ENCODE measurements around the gene SPA17. TPM values are rescaled to one million over a fixed set of nuclear protein-coding genes. Genes with fewer than 3 reads are reported as not detected.
A peak's percentile ranks its signal among the peaks of the same experiment; 100 is the strongest.

Gene SPA17
- total RNA-seq, 1 experiment from 2014 or later: 37.5 TPM

GRCh38 chr11:124662106-124662505 lies 11.6 kb upstream of the SPA17 start:
- DNase-seq (ENCODE audit: low spot score): no peak

- no peak for DNase-seq (ENCODE audit: low spot score)
Observed at GRCh38 chr11:124663861-124664260, 9.8 kb upstream of the SPA17 start.

GRCh38 chr11:124667601-124668000 lies 6.1 kb upstream of the SPA17 start:
- DNase-seq (ENCODE audit: low spot score): no peak

- peak; percentile 23 for DNase-seq (ENCODE audit: low spot score)
Observed at GRCh38 chr11:124669193-124669592, 4.5 kb upstream of the SPA17 start.

- DNase-seq (ENCODE audit: low spot score): no peak
Observed at GRCh38 chr11:124670732-124671131, 3.0 kb upstream of the SPA17 start.

- no peak for DNase-seq (ENCODE audit: low spot score)
Observed at GRCh38 chr11:124672536-124673215, 1.0 kb upstream of the SPA17 start.

- DNase-seq (ENCODE audit: low spot score): no peak
Observed at GRCh38 chr11:124674168-124674517, 439 bp downstream of the SPA17 start.

GRCh38 chr11:124674571-124674970 lies 867 bp downstream of the SPA17 start:
- no peak for DNase-seq (ENCODE audit: low spot score)

- no peak for DNase-seq (ENCODE audit: low spot score)
Observed at GRCh38 chr11:124676386-124676785, 2.7 kb downstream of the SPA17 start.

GRCh38 chr11:124678416-124678815 lies 4.7 kb downstream of the SPA17 start:
- no peak for DNase-seq (ENCODE audit: low spot score)

- DNase-seq (ENCODE audit: low spot score): no peak
Observed at GRCh38 chr11:124681421-124681820, 7.7 kb downstream of the SPA17 start.

GRCh38 chr11:124682443-124682842 lies 8.7 kb downstream of the SPA17 start:
- no peak for DNase-seq (ENCODE audit: low spot score)

GRCh38 chr11:124693142-124693541 lies 19.4 kb downstream of the SPA17 start:
- DNase-seq (ENCODE audit: low spot score): no peak

GRCh38 chr11:124699547-124699946 lies 25.8 kb downstream of the SPA17 start:
- DNase-seq (ENCODE audit: low spot score): no peak

GRCh38 chr11:124700028-124700427 lies 26.3 kb downstream of the SPA17 start:
- no peak for DNase-seq (ENCODE audit: low spot score)

- DNase-seq (ENCODE audit: low spot score): no peak
Observed at GRCh38 chr11:124707829-124708228, 34.1 kb downstream of the SPA17 start.

GRCh38 chr11:124712392-124712791 lies 38.7 kb downstream of the SPA17 start:
- DNase-seq (ENCODE audit: low spot score): no peak

GRCh38 chr11:124716591-124716990 lies 42.9 kb downstream of the SPA17 start:
- DNase-seq (ENCODE audit: low spot score): no peak

GRCh38 chr11:124717421-124717785 lies 43.7 kb downstream of the SPA17 start:
- DNase-seq (ENCODE audit: low spot score): no peak

GRCh38 chr11:124717786-124718651 lies 44.3 kb downstream of the SPA17 start:
- peak; percentile 13 for DNase-seq (ENCODE audit: low spot score)

- no peak for DNase-seq (ENCODE audit: low spot score)
Observed at GRCh38 chr11:124718801-124719200, 45.1 kb downstream of the SPA17 start.

- DNase-seq (ENCODE audit: low spot score): no peak
Observed at GRCh38 chr11:124719534-124719933, 45.8 kb downstream of the SPA17 start.

- DNase-seq (ENCODE audit: low spot score): no peak
Observed at GRCh38 chr11:124722176-124722575, 48.5 kb downstream of the SPA17 start.

All from A172 (cell line).